ENCODE results near the gene TM7SF3.

TM7SF3 gene

DNA sequence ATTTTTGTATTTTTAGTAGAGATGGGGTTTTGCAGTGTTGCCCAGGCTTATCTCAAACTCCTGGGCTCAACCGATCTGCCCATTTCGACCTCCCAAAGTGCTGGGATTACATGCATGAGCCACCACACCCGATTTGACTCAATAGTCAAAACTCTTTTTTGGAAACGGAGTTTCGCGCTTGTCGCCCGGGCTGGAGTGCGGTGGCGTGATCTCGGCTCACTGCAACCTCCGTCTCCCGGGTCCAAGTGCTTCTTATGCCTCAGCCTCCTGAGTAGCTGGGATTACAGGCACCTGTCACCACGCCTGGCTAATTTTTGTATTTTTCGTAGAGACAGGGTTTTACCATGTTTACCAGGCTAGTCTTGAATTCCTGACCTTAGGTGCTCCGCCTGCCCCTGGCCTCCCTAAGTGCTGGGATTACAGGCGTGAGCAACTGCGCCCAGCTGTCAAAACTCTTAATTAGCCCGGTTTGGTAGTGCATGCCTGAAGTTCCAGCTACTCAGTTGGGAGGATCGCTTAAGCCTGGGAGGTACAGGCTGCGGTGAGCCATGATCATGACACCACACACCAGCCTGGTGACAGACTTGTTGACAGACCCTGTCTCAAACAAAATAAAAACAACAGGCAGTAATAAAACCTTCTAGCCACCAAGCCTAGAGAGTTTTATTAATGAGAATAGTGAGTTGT is 20.6 kb upstream of the TM7SF3 start:
- no peak overlapping the region for H3K27ac ChIP-seq
- H2AFZ ChIP-seq = no peak overlapping the region
- TF ChIP-seq, protein P1, sequence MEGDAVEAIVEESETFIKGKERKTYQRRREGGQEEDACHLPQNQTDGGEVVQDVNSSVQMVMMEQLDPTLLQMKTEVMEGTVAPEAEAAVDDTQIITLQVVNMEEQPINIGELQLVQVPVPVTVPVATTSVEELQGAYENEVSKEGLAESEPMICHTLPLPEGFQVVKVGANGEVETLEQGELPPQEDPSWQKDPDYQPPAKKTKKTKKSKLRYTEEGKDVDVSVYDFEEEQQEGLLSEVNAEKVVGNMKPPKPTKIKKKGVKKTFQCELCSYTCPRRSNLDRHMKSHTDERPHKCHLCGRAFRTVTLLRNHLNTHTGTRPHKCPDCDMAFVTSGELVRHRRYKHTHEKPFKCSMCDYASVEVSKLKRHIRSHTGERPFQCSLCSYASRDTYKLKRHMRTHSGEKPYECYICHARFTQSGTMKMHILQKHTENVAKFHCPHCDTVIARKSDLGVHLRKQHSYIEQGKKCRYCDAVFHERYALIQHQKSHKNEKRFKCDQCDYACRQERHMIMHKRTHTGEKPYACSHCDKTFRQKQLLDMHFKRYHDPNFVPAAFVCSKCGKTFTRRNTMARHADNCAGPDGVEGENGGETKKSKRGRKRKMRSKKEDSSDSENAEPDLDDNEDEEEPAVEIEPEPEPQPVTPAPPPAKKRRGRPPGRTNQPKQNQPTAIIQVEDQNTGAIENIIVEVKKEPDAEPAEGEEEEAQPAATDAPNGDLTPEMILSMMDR (IDR thresholded peaks at IDR 0.05) = no peak
- H3K9me3 ChIP-seq (ENCODE audit: control insufficient read depth, low read length) = no peaks in the 10 kb centered on the region
- no peaks in the 10 kb centered on the region for H3K36me3 ChIP-seq (ENCODE audit: control insufficient read depth, insufficient read depth, low read length)
- H3K4me2 ChIP-seq (ENCODE audit: low read length) = no peak overlapping the region
- no peak overlapping the region for H3K9ac ChIP-seq
- no peak overlapping the region for H3K4me3 ChIP-seq (ENCODE audit: low read depth, low read length)
- H3K4me1 ChIP-seq = no peaks in the 10 kb centered on the region
- no peaks in the 10 kb centered on the region for H3K27me3 ChIP-seq (ENCODE audit: control insufficient read depth, insufficient read depth, low read length)
- no peaks in the 10 kb centered on the region for H3K79me2 ChIP-seq

DNA sequence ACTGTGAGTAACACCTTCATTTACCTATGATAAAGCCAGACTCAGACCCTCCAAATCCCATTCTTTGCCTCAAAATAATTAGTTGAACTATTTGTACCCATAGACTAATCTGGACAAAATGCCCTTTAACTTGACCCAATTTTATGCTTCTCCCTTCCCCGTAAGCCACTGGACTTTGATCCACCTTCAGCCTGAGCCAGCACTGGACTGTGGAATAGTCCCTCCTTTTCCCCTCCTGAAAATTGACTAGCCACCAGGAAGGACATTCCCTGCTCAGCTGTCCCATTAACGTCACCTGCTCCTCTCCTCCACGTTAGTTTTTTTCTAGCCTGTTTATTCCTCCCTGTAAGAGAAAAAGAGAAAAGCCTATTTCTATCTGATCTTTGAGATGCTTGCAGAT is 18.5 kb upstream of the TM7SF3 start:
- Histone ChIP-seq H3K4me2 (ENCODE audit: low read length) (no peak overlapping the region), H3K27me3 (ENCODE audit: control insufficient read depth, insufficient read depth, low read length) (no peaks in the 10 kb centered on the region), H3K4me3 (ENCODE audit: low read depth, low read length) (no peak overlapping the region), H3K27ac (no peak overlapping the region), H3K36me3 (ENCODE audit: control insufficient read depth, insufficient read depth, low read length) (no peaks in the 10 kb centered on the region), H3K9me3 (ENCODE audit: control insufficient read depth, low read length) (no peaks in the 10 kb centered on the region), H3K9ac (no peak overlapping the region), H3K79me2 (no peaks in the 10 kb centered on the region), H3K4me1 (no peaks in the 10 kb centered on the region), H2AFZ (no peak overlapping the region)
- TF ChIP-seq, protein P1 (IDR thresholded peaks at IDR 0.05) = no peak

GRCh38 chr12:27031531-27031930 is 17.3 kb upstream of the TM7SF3 start:
- Histone ChIP-seq H3K9me3 (ENCODE audit: control insufficient read depth, low read length) (no peaks in the 10 kb centered on the region), H3K4me3 (ENCODE audit: low read depth, low read length) (no peak overlapping the region), H3K27me3 (ENCODE audit: control insufficient read depth, insufficient read depth, low read length) (no peaks in the 10 kb centered on the region), H3K4me2 (ENCODE audit: low read length) (no peak overlapping the region), H3K27ac (no peak overlapping the region), H3K79me2 (no peaks in the 10 kb centered on the region), H3K36me3 (ENCODE audit: control insufficient read depth, insufficient read depth, low read length) (no peaks in the 10 kb centered on the region), H3K9ac (no peak overlapping the region), H2AFZ (no peak overlapping the region), H3K4me1 (no peaks in the 10 kb centered on the region)
- TF ChIP-seq, protein P1 (IDR thresholded peaks at IDR 0.05) = no peak

DNA sequence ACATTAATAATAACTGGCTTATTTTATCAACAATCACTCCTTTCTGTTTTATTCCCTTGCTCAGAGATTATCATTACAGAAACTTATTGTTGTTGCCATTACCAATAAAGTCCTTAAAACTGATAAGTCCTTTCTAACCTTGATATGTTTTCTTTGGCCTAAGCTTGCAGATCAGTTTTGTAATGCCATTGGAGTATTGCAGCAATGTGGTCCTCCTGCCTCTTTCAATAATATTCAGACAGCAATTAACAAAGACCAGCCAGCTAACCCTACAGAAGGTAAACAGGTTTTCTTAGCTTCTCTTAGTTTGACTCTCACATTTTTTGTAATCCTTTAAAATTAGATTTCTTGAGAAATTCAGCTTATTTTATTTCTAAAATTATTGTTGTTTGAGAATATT is 12.1 kb upstream of the TM7SF3 start:
- peaks cover 18% of the 10 kb centered on the region for H3K79me2 ChIP-seq
- H2AFZ ChIP-seq = no peak overlapping the region
- H3K9me3 ChIP-seq (ENCODE audit: control insufficient read depth, low read length) = no peaks in the 10 kb centered on the region
- no peak overlapping the region for H3K4me2 ChIP-seq (ENCODE audit: low read length)
- no peaks in the 10 kb centered on the region for H3K36me3 ChIP-seq (ENCODE audit: control insufficient read depth, insufficient read depth, low read length)
- TF ChIP-seq, protein P1 (IDR thresholded peaks at IDR 0.05) = no peak
- H3K27ac ChIP-seq = no peak overlapping the region
- peaks cover 8% of the 10 kb centered on the region for H3K4me1 ChIP-seq
- no peak overlapping the region for H3K4me3 ChIP-seq (ENCODE audit: low read depth, low read length)
- H3K27me3 ChIP-seq (ENCODE audit: control insufficient read depth, insufficient read depth, low read length) = no peaks in the 10 kb centered on the region
- no peak overlapping the region for H3K9ac ChIP-seq

DNA sequence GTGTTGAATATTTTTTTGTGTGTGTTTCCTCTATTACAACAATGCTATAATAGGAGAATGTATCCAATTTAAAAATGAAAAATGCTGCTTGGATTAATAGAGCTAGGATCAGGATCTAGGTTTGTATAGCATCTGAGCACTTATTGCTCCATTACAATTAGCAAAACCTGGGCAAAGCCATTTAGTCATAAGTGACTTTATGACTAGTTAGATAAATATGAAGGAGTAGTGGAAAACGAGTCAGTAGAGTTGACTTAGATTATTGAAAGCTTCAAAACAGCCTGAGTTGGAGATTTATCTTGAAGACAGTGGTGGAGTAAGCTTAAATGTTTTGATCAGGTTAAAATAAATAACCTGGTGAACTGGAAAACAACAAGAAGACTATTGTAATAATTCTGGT is 10.9 kb upstream of the TM7SF3 start:
- no peak overlapping the region for H3K4me2 ChIP-seq (ENCODE audit: low read length)
- H3K79me2 ChIP-seq = peaks cover 18% of the 10 kb centered on the region

More for the DNA sequence above, 10.9 kb upstream of the TM7SF3 start:
- H2AFZ ChIP-seq = no peak overlapping the region
- H3K4me3 ChIP-seq (ENCODE audit: low read depth, low read length) = no peak overlapping the region
- no peaks in the 10 kb centered on the region for H3K9me3 ChIP-seq (ENCODE audit: control insufficient read depth, low read length)
- no peak overlapping the region for H3K9ac ChIP-seq
- no peaks in the 10 kb centered on the region for H3K27me3 ChIP-seq (ENCODE audit: control insufficient read depth, insufficient read depth, low read length)
- no peaks in the 10 kb centered on the region for H3K36me3 ChIP-seq (ENCODE audit: control insufficient read depth, insufficient read depth, low read length)
- no peak overlapping the region for H3K27ac ChIP-seq
- peaks cover 8% of the 10 kb centered on the region for H3K4me1 ChIP-seq
- TF ChIP-seq, protein P1 (IDR thresholded peaks at IDR 0.05) = no peak
